Vagina (tissue), 2 donors: ENCODE results near the gene CERS1.

ENCODE experiments used
- CTCF ChIP-seq, 3 experiments: fragments of 450-650 bp in 2 of 3; fragments of 200-600 bp in 1 of 3; sonication (generic) in 1 of 3; IDR thresholded peaks; one replicate each; pipeline ENCODE4 v1.5.1; 2017 to 2019; ENCODE audit warnings: antibody characterized with exemption in 3 of 3, mild to moderate bottlenecking in 2 of 3, moderate library complexity in 2 of 3
- POLR2A ChIP-seq, 2 donors: fragments of 450-650 bp; IDR thresholded peaks; one replicate each; pipeline ENCODE4 v1.6.1; 2017; ENCODE audit warnings: antibody characterized with exemption in 2 of 2, mild to moderate bottlenecking in 2 of 2, moderate library complexity in 2 of 2

- TF ChIP-seq CTCF (IDR thresholded peaks at IDR 0.05) (no peak), POLR2A (IDR thresholded peaks at IDR 0.05) (no peak)
Measured at GRCh38 chr19:18933297-18933696, 37.3 kb upstream of the CERS1 start.
